Memory B cell (primary cell): ENCODE results near the gene SPATA1.

Experiments
- ATAC-seq: fragments of 150-1000 bp; cut with Tn5 transposase; 2 replicates; pipeline ENCODE4 v1.10.0; 2021; ENCODE audit warnings: low read depth, mild to moderate bottlenecking, moderate library complexity
- DNase-seq, 2 donors: peaks; one replicate each; pipeline ENCODE4 v3.0.0; 2022; ENCODE audit warnings: low spot score in 2 of 2
- H3K27ac Mint-ChIP-seq: one replicate; pipeline ENCODE4 v1.8.0; 2022; ENCODE audit warnings: mild to moderate bottlenecking, moderate library complexity, mixed read lengths
- H3K27me3 Mint-ChIP-seq: one replicate; pipeline ENCODE4 v1.8.0; 2022; ENCODE audit warnings: mixed read lengths
- H3K36me3 Mint-ChIP-seq: one replicate; pipeline ENCODE4 v1.8.0; 2022; ENCODE audit warnings: mild to moderate bottlenecking, mixed read lengths
- H3K4me1 Mint-ChIP-seq: one replicate; pipeline ENCODE4 v1.8.0; 2022; ENCODE audit warnings: mixed read lengths
- H3K4me3 Mint-ChIP-seq: one replicate; pipeline ENCODE4 v1.8.0; 2022; ENCODE audit warnings: mild to moderate bottlenecking, moderate library complexity, mixed read lengths
- H3K9me3 Mint-ChIP-seq: one replicate; pipeline ENCODE4 v1.8.0; 2022; ENCODE audit warnings: mixed read lengths

Gene SPATA1

GRCh38 chr1:84540759-84541158 lies 34.6 kb downstream of the SPATA1 start:
- Mint-ChIP-seq H3K27ac (no peak overlapping the region), H3K4me3 (no peak overlapping the region), H3K27me3 (no peaks in the 10 kb centered on the region), H3K36me3 (peaks cover 22% of the 10 kb centered on the region), H3K4me1 (peaks cover 2% of the 10 kb centered on the region), H3K9me3 (no peaks in the 10 kb centered on the region)
- DNase-seq (no peak), ATAC-seq (no peak)

- no peak for ATAC-seq
- no peak for DNase-seq
- H3K4me1 Mint-ChIP-seq, result peaks cover 2% of the 10 kb centered on the region
- no peak overlapping the region for H3K27ac Mint-ChIP-seq
- H3K36me3 Mint-ChIP-seq, result peaks cover 23% of the 10 kb centered on the region
- no peaks in the 10 kb centered on the region for H3K27me3 Mint-ChIP-seq
- no peak overlapping the region for H3K4me3 Mint-ChIP-seq
- no peaks in the 10 kb centered on the region for H3K9me3 Mint-ChIP-seq
Measured at GRCh38 chr1:84541679-84542078, 35.5 kb downstream of the SPATA1 start.

GRCh38 chr1:84550826-84551225 lies 44.6 kb downstream of the SPATA1 start:
- H3K4me3 Mint-ChIP-seq, result no peak overlapping the region
- H3K27me3 Mint-ChIP-seq, result no peaks in the 10 kb centered on the region
- DNase-seq (no peak), ATAC-seq (no peak)
- H3K36me3 Mint-ChIP-seq, result peaks cover 11% of the 10 kb centered on the region
- H3K9me3 Mint-ChIP-seq, result no peaks in the 10 kb centered on the region
- no peak overlapping the region for H3K27ac Mint-ChIP-seq
- H3K4me1 Mint-ChIP-seq, result no peaks in the 10 kb centered on the region

GRCh38 chr1:84569216-84569615 lies 63.0 kb downstream of the SPATA1 start:
- peaks cover 39% of the 10 kb centered on the region for H3K4me1 Mint-ChIP-seq
- ATAC-seq (no peak), DNase-seq (no peak)
- H3K4me3 Mint-ChIP-seq, result no peak overlapping the region
- H3K36me3 Mint-ChIP-seq, result peaks cover 24% of the 10 kb centered on the region
- H3K27ac Mint-ChIP-seq, result no peak overlapping the region
- H3K9me3 Mint-ChIP-seq, result no peaks in the 10 kb centered on the region
- no peaks in the 10 kb centered on the region for H3K27me3 Mint-ChIP-seq

GRCh38 chr1:84570436-84571149 lies 64.4 kb downstream of the SPATA1 start:
- no peaks in the 10 kb centered on the region for H3K9me3 Mint-ChIP-seq
- peaks cover 44% of the 10 kb centered on the region for H3K4me1 Mint-ChIP-seq
- ATAC-seq (no peak), DNase-seq (no peak)
- peak overlapping the region; percentile 0 for H3K4me3 Mint-ChIP-seq
- H3K36me3 Mint-ChIP-seq, result peaks cover 23% of the 10 kb centered on the region
- H3K27ac Mint-ChIP-seq, result no peak overlapping the region
- no peaks in the 10 kb centered on the region for H3K27me3 Mint-ChIP-seq

GRCh38 chr1:84571150-84571535 lies 65.0 kb downstream of the SPATA1 start:
- no peak for DNase-seq
- H3K9me3 Mint-ChIP-seq, result no peaks in the 10 kb centered on the region
- peaks cover 23% of the 10 kb centered on the region for H3K36me3 Mint-ChIP-seq
- peak overlapping the region; percentile 0 for H3K4me3 Mint-ChIP-seq
- no peak for ATAC-seq
- peaks cover 44% of the 10 kb centered on the region for H3K4me1 Mint-ChIP-seq
- no peaks in the 10 kb centered on the region for H3K27me3 Mint-ChIP-seq
- peak overlapping the region; percentile 78 for H3K27ac Mint-ChIP-seq

GRCh38 chr1:84573481-84573966 lies 67.3 kb downstream of the SPATA1 start:
- peaks cover 37% of the 10 kb centered on the region for H3K4me1 Mint-ChIP-seq
- no peak for DNase-seq
- no peaks in the 10 kb centered on the region for H3K9me3 Mint-ChIP-seq
- peak overlapping the region; percentile 98 for H3K4me3 Mint-ChIP-seq
- peaks cover 15% of the 10 kb centered on the region for H3K36me3 Mint-ChIP-seq
- peak overlapping the region; percentile 98 for H3K27ac Mint-ChIP-seq
- no peaks in the 10 kb centered on the region for H3K27me3 Mint-ChIP-seq
- ATAC-seq, result no peak

- Mint-ChIP-seq H3K4me1 (peaks cover 35% of the 10 kb centered on the region), H3K27me3 (no peaks in the 10 kb centered on the region), H3K4me3 (peak within 1 kb of the TSS; percentile 98), H3K36me3 (peaks cover 11% of the 10 kb centered on the region), H3K27ac (peak within 1 kb of the TSS; percentile 98), H3K9me3 (no peaks in the 10 kb centered on the region)
- peak; percentile 75 to 84 for DNase-seq
- peak; percentile 90 for ATAC-seq
Measured at GRCh38 chr1:84573967-84574842, 68.0 kb downstream of the SPATA1 start, which contains the start of gene CTBS. CTBS (minus strand) TSS chr1:84574440; CDS start chr1:84574415, 25 bp downstream.

GRCh38 chr1:84574936-84575335 lies 68.8 kb downstream of the SPATA1 start:
- peaks cover 10% of the 10 kb centered on the region for H3K36me3 Mint-ChIP-seq

GRCh38 chr1:84581648-84582047 lies 75.5 kb downstream of the SPATA1 start:
- Mint-ChIP-seq H3K9me3 (peaks cover 2% of the 10 kb centered on the region), H3K27me3 (no peaks in the 10 kb centered on the region), H3K4me1 (peaks cover 12% of the 10 kb centered on the region), H3K36me3 (peaks cover 4% of the 10 kb centered on the region), H3K27ac (no peak overlapping the region), H3K4me3 (no peak overlapping the region)
- DNase-seq (no peak), ATAC-seq (no peak)

More at GRCh38 chr1:84574936-84575335, 68.8 kb downstream of the SPATA1 start:
- DNase-seq, result no peak
- ATAC-seq, result no peak
- Mint-ChIP-seq H3K9me3 (no peaks in the 10 kb centered on the region), H3K27ac (peak overlapping the region; percentile 98), H3K4me3 (peak overlapping the region; percentile 98), H3K27me3 (no peaks in the 10 kb centered on the region), H3K4me1 (peaks cover 35% of the 10 kb centered on the region)

GRCh38 chr1:84582802-84583587 lies 76.8 kb downstream of the SPATA1 start:
- H3K4me3 Mint-ChIP-seq, result peak overlapping the region; percentile 1
- peak overlapping the region; percentile 62 for H3K27ac Mint-ChIP-seq
- DNase-seq (peak in 1 of 2 donors; percentile 21), ATAC-seq (peak; percentile 97)
- H3K27me3 Mint-ChIP-seq, result no peaks in the 10 kb centered on the region
- peaks cover 2% of the 10 kb centered on the region for H3K9me3 Mint-ChIP-seq
- H3K36me3 Mint-ChIP-seq, result peaks cover 4% of the 10 kb centered on the region
- H3K4me1 Mint-ChIP-seq, result peaks cover 12% of the 10 kb centered on the region

- Mint-ChIP-seq H3K9me3 (peaks cover 2% of the 10 kb centered on the region), H3K4me1 (peaks cover 12% of the 10 kb centered on the region), H3K27me3 (no peaks in the 10 kb centered on the region), H3K36me3 (peaks cover 4% of the 10 kb centered on the region), H3K27ac (peak overlapping the region; percentile 62), H3K4me3 (peak overlapping the region; percentile 1)
- DNase-seq (no peak), ATAC-seq (no peak)
Measured at GRCh38 chr1:84583648-84584047, 77.5 kb downstream of the SPATA1 start.

- Mint-ChIP-seq H3K36me3 (peaks cover 4% of the 10 kb centered on the region), H3K4me3 (peak overlapping the region; percentile 1), H3K4me1 (peaks cover 12% of the 10 kb centered on the region), H3K27me3 (no peaks in the 10 kb centered on the region), H3K27ac (peak overlapping the region; percentile 62), H3K9me3 (peaks cover 2% of the 10 kb centered on the region)
- DNase-seq (no peak), ATAC-seq (no peak)
Measured at GRCh38 chr1:84584126-84584525, 77.9 kb downstream of the SPATA1 start.
